H1 (cell line): ENCODE results near the gene SLC16A11. TPM values are rescaled to one million over a fixed set of nuclear protein-coding genes. Genes with fewer than 3 reads are reported as not detected.

Experiments used
- CTCF ChIA-PET: fragments of 300-600 bp; sonication (Branson Sonifier 250); formaldehyde crosslinking; loops from one replicate; lab custom pipeline; 2021; ENCODE audit not compliant: partially characterized antibody; lab: Charles Lee
- POLR2A ChIA-PET: fragments of 300-600 bp; sonication (Branson Sonifier 250); formaldehyde crosslinking; loops from one replicate; lab custom pipeline; 2021; ENCODE audit warnings: inconsistent platforms; ENCODE audit not compliant: partially characterized antibody; lab: Charles Lee
- DNase-seq, 2 experiments: peaks; one replicate each; pipeline versions ENCODE4 v3.0.0 to v3.0.0-alpha.2; 2010 to 2022; ENCODE audit warnings: low spot score in 2 of 2, low read depth in 1 of 2, mixed read lengths in 1 of 2
- FAIRE-seq: peaks from 2 replicates; lab custom pipeline; 2011; peaks lifted over from hg19 to GRCh38; lab: Jason Lieb, UNC
- H2AFZ ChIP-seq: 2 replicates; pipeline ENCODE4 v1.8.1; 2012; ENCODE audit warnings: low read length, inconsistent platforms
- H2AK5ac ChIP-seq: 2 replicates; pipeline ENCODE4 v1.6.1; 2013; ENCODE audit warnings: low read depth, low read length
- H2BK120ac ChIP-seq: replicated peaks from 2 replicates; pipeline ENCODE3; 2013; ENCODE audit warnings: low read depth, low read length, inconsistent platforms
- H2BK12ac ChIP-seq: 2 replicates; pipeline ENCODE4 v1.6.1; 2013; ENCODE audit warnings: low read depth, low read length
- H2BK15ac ChIP-seq: 2 replicates; pipeline ENCODE4 v1.6.1; 2013; ENCODE audit warnings: low read length
- H2BK20ac ChIP-seq: 2 replicates; pipeline ENCODE4 v1.6.1; 2013; ENCODE audit warnings: low read length
- H2BK5ac ChIP-seq: 2 replicates; pipeline ENCODE4 v1.6.1; 2013; ENCODE audit warnings: low read depth, low read length
- H3K14ac ChIP-seq: 2 replicates; pipeline ENCODE4 v1.6.1; 2013; ENCODE audit warnings: inconsistent platforms; ENCODE audit not compliant: insufficient read length
- H3K18ac ChIP-seq: 2 replicates; pipeline ENCODE4 v1.6.1; 2013; ENCODE audit warnings: low read length; ENCODE audit errors: extremely low read depth
- H3K23ac ChIP-seq: 2 replicates; pipeline ENCODE4 v1.6.1; 2013; ENCODE audit warnings: inconsistent platforms; ENCODE audit not compliant: insufficient read length
- H3K23me2 ChIP-seq: 2 replicates; pipeline ENCODE4 v1.6.1; 2013; ENCODE audit warnings: low read depth, low read length
- H3K27ac ChIP-seq: 2 replicates; pipeline ENCODE4 v1.6.1; 2011; ENCODE audit warnings: low read depth, low read length, inconsistent platforms
- H3K27me3 ChIP-seq, 4 experiments: replicated peaks in 1 of 4; 1 replicate in 1 of 4; 2 replicates in 3 of 4; pipeline versions ENCODE4 v1.6.1 to v1.8.1; 2011 to 2013; ENCODE audit warnings: low read length in 3 of 4, mild to moderate bottlenecking in 3 of 4, inconsistent platforms in 2 of 4, mixed read lengths in 2 of 4, moderate library complexity in 1 of 4; ENCODE audit not compliant: control insufficient read depth in 3 of 4, insufficient read depth in 3 of 4; ENCODE audit errors: extremely low read depth in 1 of 4
- H3K36me3 ChIP-seq, 4 experiments: 2 replicates each; pipeline versions ENCODE4 v1.6.1 to v1.8.1; 2011 to 2013; ENCODE audit warnings: mild to moderate bottlenecking in 4 of 4, low read length in 3 of 4, moderate library complexity in 2 of 4, control low read depth in 1 of 4, inconsistent platforms in 1 of 4; ENCODE audit not compliant: insufficient read depth in 4 of 4, control insufficient read depth in 2 of 4
- H3K4ac ChIP-seq: replicated peaks from 2 replicates; pipeline ENCODE3; 2013; ENCODE audit warnings: low read length, low read depth, mixed read lengths, inconsistent platforms; ENCODE audit not compliant: insufficient read length
- H3K4me1 ChIP-seq, 4 experiments: replicated peaks in 1 of 4; 1 replicate in 1 of 4; 2 replicates in 3 of 4; pipeline versions ENCODE4 v1.6.1 to v1.8.1; 2011 to 2013; ENCODE audit warnings: low read length in 3 of 4, inconsistent platforms in 2 of 4, mixed read lengths in 1 of 4; ENCODE audit not compliant: insufficient read depth in 4 of 4, control insufficient read depth in 3 of 4
- H3K4me2 ChIP-seq, 2 experiments: 2 replicates each; pipeline versions ENCODE4 v1.6.1 to v1.8.1; 2011 to 2013; ENCODE audit warnings: low read depth in 2 of 2, low read length in 2 of 2, control low read depth in 1 of 2, inconsistent platforms in 1 of 2, mild to moderate bottlenecking in 1 of 2; ENCODE audit not compliant: insufficient read depth in 1 of 2
- H3K4me3 ChIP-seq, 4 experiments: fragments of 200-600, 300-600 bp in 1 of 4; sonication (generic), shearing (Covaris generic), sonication (Bioruptor Twin) in 1 of 4; 2 replicates each; pipeline versions ENCODE4 v1.5.1 to v1.8.1; 2011 to 2016; ENCODE audit warnings: low read length in 4 of 4, low read depth in 3 of 4, control low read depth in 2 of 4, inconsistent platforms in 2 of 4, mild to moderate bottlenecking in 2 of 4, mixed read lengths in 1 of 4, moderate library complexity in 1 of 4; ENCODE audit not compliant: insufficient read depth in 2 of 4; ENCODE audit errors: extremely low read depth in 1 of 4
- H3K56ac ChIP-seq: replicated peaks from 2 replicates; pipeline ENCODE3; 2013; ENCODE audit warnings: low read depth, mild to moderate bottlenecking, mixed read lengths, low read length, inconsistent platforms; ENCODE audit not compliant: insufficient read length
- H3K79me1 ChIP-seq: 2 replicates; pipeline ENCODE4 v1.6.1; 2013; ENCODE audit warnings: low read depth, low read length, control low read depth
- H3K79me2 ChIP-seq, 2 experiments: 2 replicates each; pipeline versions ENCODE4 v1.6.1 to v1.8.1; 2012 to 2013; ENCODE audit warnings: low read length in 2 of 2, mild to moderate bottlenecking in 2 of 2, inconsistent platforms in 1 of 2; ENCODE audit not compliant: insufficient read depth in 2 of 2, control insufficient read depth in 1 of 2
- H3K9ac ChIP-seq, 4 experiments: replicated peaks in 1 of 4; 1 replicate in 1 of 4; 2 replicates in 3 of 4; pipeline versions ENCODE4 v1.6.1 to v1.8.1; 2011 to 2013; ENCODE audit warnings: low read depth in 3 of 4, low read length in 3 of 4, control low read depth in 2 of 4, mild to moderate bottlenecking in 2 of 4, moderate library complexity in 2 of 4, inconsistent platforms in 1 of 4; ENCODE audit errors: extremely low read depth in 1 of 4
- H3K9me3 ChIP-seq, 2 experiments: 2 replicates each; pipeline versions ENCODE4 v1.6.1 to v1.8.1; 2012 to 2013; ENCODE audit warnings: mild to moderate bottlenecking in 2 of 2, moderate library complexity in 2 of 2, control low read depth in 1 of 2, inconsistent platforms in 1 of 2, low read depth in 1 of 2, low read length in 1 of 2, mixed read lengths in 1 of 2; ENCODE audit not compliant: insufficient read depth in 2 of 2
- H4K20me1 ChIP-seq, 2 experiments: replicated peaks in 1 of 2; 2 replicates each; pipeline versions ENCODE3 to v1.8.1; 2011 to 2013; ENCODE audit warnings: inconsistent platforms in 2 of 2, low read length in 2 of 2, mild to moderate bottlenecking in 1 of 2; ENCODE audit not compliant: insufficient read depth in 2 of 2, control insufficient read depth in 1 of 2
- H4K5ac ChIP-seq: 2 replicates; pipeline ENCODE4 v1.6.1; 2013; ENCODE audit warnings: low read length, low read depth, mixed read lengths, inconsistent platforms; ENCODE audit not compliant: insufficient read length
- H4K8ac ChIP-seq: 2 replicates; pipeline ENCODE4 v1.8.0; 2013; ENCODE audit warnings: mild to moderate bottlenecking, moderate library complexity, low read length, inconsistent platforms; ENCODE audit not compliant: insufficient read depth; ENCODE audit errors: extremely low read depth
- H4K91ac ChIP-seq: replicated peaks from 2 replicates; pipeline ENCODE3; 2013; ENCODE audit warnings: low read length, mixed read lengths, inconsistent platforms; ENCODE audit not compliant: insufficient read length
- BCL11A ChIP-seq, 2 experiments: IDR thresholded peaks; one replicate each; pipeline ENCODE4 v1.6.1; 2011; ENCODE audit warnings: low read depth in 2 of 2, low read length in 2 of 2, mild to moderate bottlenecking in 2 of 2
- BRCA1 ChIP-seq: IDR thresholded peaks from 2 replicates; pipeline ENCODE4 v1.6.1; 2012; ENCODE audit warnings: low read depth, low read length, improper control_type of control experiment
- GTF2F1 ChIP-seq: IDR thresholded peaks from 2 replicates; pipeline ENCODE4 v1.6.1; 2012; ENCODE audit warnings: low read depth, low read length, improper control_type of control experiment, borderline replicate concordance
- JUN ChIP-seq: IDR thresholded peaks from 2 replicates; pipeline ENCODE4 v1.6.1; 2011; ENCODE audit warnings: low read depth, mild to moderate bottlenecking, improper control_type of control experiment, low read length
- KDM1A ChIP-seq: fragments of 200-600, 300-600 bp; sonication (generic); IDR thresholded peaks from 2 replicates; pipeline ENCODE4 v1.7.1; 2016; ENCODE audit warnings: mild to moderate bottlenecking, low read length, borderline replicate concordance
- NRF1 ChIP-seq: IDR thresholded peaks from 2 replicates; pipeline ENCODE4 v1.6.1; 2011; ENCODE audit warnings: mild to moderate bottlenecking, low read depth, low read length, improper control_type of control experiment
- PHF8 ChIP-seq: fragments of 200-600 bp; sonication (generic); conservative IDR thresholded peaks from 2 replicates; pipeline ENCODE4 v1.7.1; 2012; ENCODE audit warnings: low read depth, mild to moderate bottlenecking, inconsistent platforms, low read length, moderate library complexity
- POU5F1 ChIP-seq: IDR thresholded peaks from 2 replicates; pipeline ENCODE4 v1.6.1; 2011; ENCODE audit warnings: low read depth, mild to moderate bottlenecking, low read length, moderate library complexity
- SP4 ChIP-seq: IDR thresholded peaks from 2 replicates; pipeline ENCODE4 v1.6.1; 2012; ENCODE audit warnings: low read length, inconsistent platforms
- TAF1 ChIP-seq: IDR thresholded peaks from 2 replicates; pipeline ENCODE4 v1.6.1; 2011; ENCODE audit warnings: mild to moderate bottlenecking, low read depth, low read length
- TCF12 ChIP-seq: IDR thresholded peaks from 2 replicates; pipeline ENCODE4 v1.6.1; 2011; ENCODE audit warnings: low read depth, mild to moderate bottlenecking, low read length
- TEAD4 ChIP-seq: IDR thresholded peaks from 2 replicates; pipeline ENCODE4 v1.6.1; 2012; ENCODE audit warnings: low read depth, low read length, inconsistent platforms, mixed read lengths
- WGBS, 2 experiments: shearing (Covaris generic) in 1 of 2; methylation state at CpG; one replicate each; pipeline versions ENCODE4 v1.1.6 to v1.1.7; 2013 to 2015; ENCODE audit warnings: low lambda C conversion rate in 2 of 2, mixed read lengths in 2 of 2, inconsistent platforms in 1 of 2, low coverage in 1 of 2, missing lambda C conversion rate in 1 of 2; ENCODE audit not compliant: insufficient replicate concordance in 2 of 2, insufficient coverage in 1 of 2, insufficient read length in 1 of 2; ENCODE audit errors: extremely low coverage in 1 of 2, missing lambda C conversion rate in 1 of 2; 5-methylcytosine and 5-hydroxymethylcytosine counted together
- polyA plus RNA-seq, 7 experiments: library from polyadenylated mRNA; depleted of rRNA in 3 of 7; stranded (reverse) in 5 of 7; unstranded in 2 of 7; fragments of >200 nt in 5 of 7; fragments of 200-250 nt in 2 of 7; gene quantifications; 1 replicate in 5 of 7; 2 replicates in 1 of 7; 4 replicates in 1 of 7; pipeline versions ENCODE4 v1.2.1 to v1.2.3, GENCODE V29; 2011 to 2013; ENCODE audit warnings: missing spikeins in 2 of 7, mixed read lengths in 2 of 7
- total RNA-seq: library from RNA; stranded (reverse); fragmentation: NEBNext Ultra II Directional; extraction: Animal tissue kit (Norgen Biotek cat#: 25700); gene quantifications from 2 replicates; pipeline ENCODE4 v1.2.1, GENCODE V29; 2021
- TF ChIP-seq, protein P1 (sequence below): IDR thresholded peaks from 2 replicates; pipeline ENCODE4 v1.6.1; 2011; ENCODE audit warnings: low read depth, mild to moderate bottlenecking, low read length; ENCODE audit not compliant: insufficient read depth

SLC16A11 gene
- total and polyA plus RNA-seq, 2 of the 8 experiments (the other 6 are each of a cell fraction or from before 2014, with no cell fraction given), result 0.35 to 0.39 TPM

DNA sequence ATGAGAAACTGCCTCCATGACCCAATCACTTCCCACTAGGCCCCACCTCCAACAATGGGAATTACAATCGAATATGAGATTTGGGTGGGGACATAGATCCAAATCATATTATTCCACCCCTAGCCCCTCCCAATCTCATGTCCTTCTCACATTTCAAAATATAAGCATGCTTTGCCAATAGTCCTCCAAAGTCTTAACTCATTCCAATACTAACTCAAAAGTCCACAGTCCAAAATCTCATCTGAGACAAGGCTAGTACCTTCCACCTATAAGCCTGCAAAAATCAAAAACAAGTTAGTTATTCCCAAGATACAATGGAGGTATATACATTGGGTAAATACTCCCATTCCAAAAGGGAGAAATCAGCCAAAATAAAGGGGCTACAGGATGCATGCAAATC, 23.3 kb upstream of the SLC16A11 start:
- H3K18ac ChIP-seq, result no peak overlapping the region
- H3K9ac ChIP-seq, result no peak overlapping the region
- no peaks in the 10 kb centered on the region for H3K27me3 ChIP-seq
- no peak for TF ChIP-seq SP4
- no peak for TF ChIP-seq BCL11A (IDR thresholded peaks at IDR 0.05; ENCODE audit: low read depth in 2 of 2, low read length in 2 of 2)
- no peak for TF ChIP-seq BRCA1
- TF ChIP-seq TAF1, result no peak
- no peak for TF ChIP-seq KDM1A
- TF ChIP-seq PHF8, result no peak
- no peak for TF ChIP-seq POU5F1
- TF ChIP-seq, protein P1, sequence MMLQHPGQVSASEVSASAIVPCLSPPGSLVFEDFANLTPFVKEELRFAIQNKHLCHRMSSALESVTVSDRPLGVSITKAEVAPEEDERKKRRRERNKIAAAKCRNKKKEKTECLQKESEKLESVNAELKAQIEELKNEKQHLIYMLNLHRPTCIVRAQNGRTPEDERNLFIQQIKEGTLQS, result no peak
- TF ChIP-seq TEAD4, result no peak
- TF ChIP-seq JUN, result no peak
- no peak for TF ChIP-seq NRF1
- no peak for TF ChIP-seq TCF12
- TF ChIP-seq GTF2F1, result no peak
- H3K4me2 ChIP-seq, result no peak overlapping the region
- H3K36me3 ChIP-seq, result no peaks in the 10 kb centered on the region
- H3K4ac ChIP-seq, result no peak overlapping the region
- no peaks in the 10 kb centered on the region for H3K79me2 ChIP-seq
- no peak overlapping the region for H2BK20ac ChIP-seq
- no peak overlapping the region for H2BK120ac ChIP-seq
- H3K14ac ChIP-seq, result no peak overlapping the region
- H4K8ac ChIP-seq, result no peak overlapping the region
- no peaks in the 10 kb centered on the region for H3K23me2 ChIP-seq
- no peak overlapping the region for H2BK5ac ChIP-seq
- no peak for FAIRE-seq
- H3K27ac ChIP-seq, result no peak overlapping the region
- H3K79me1 ChIP-seq, result no peaks in the 10 kb centered on the region
- H3K4me3 ChIP-seq, result no peak overlapping the region
- no peaks in the 10 kb centered on the region for H4K20me1 ChIP-seq
- no peak overlapping the region for H4K91ac ChIP-seq
- peaks cover 16 to 21% of the 10 kb centered on the region in 2 experiments for H3K9me3 ChIP-seq
- no peak overlapping the region for H2AFZ ChIP-seq
- H3K56ac ChIP-seq, result no peak overlapping the region
- H4K5ac ChIP-seq, result no peak overlapping the region
- H2BK15ac ChIP-seq, result no peak overlapping the region
- no peaks in the 10 kb centered on the region for H3K4me1 ChIP-seq
- no peak for DNase-seq
- H3K23ac ChIP-seq, result no peak overlapping the region
- H2BK12ac ChIP-seq, result no peak overlapping the region
- WGBS, 2 experiments, result 75% methylated on average over 1 of the region's 1 CpG; no CpG with 5 or more reads in 1 of the 2 experiments
- ChIA-PET CTCF (interaction anchor here (1.4 to 1.6 kb wide), 2 partner anchors 15 to 70 kb away, joined by 4 to 6 read pairs; no protein-coding TSS in a partner anchor), POLR2A (no interaction called here)
- no peak overlapping the region for H2AK5ac ChIP-seq
